Fibroblast of lung (primary cell): ENCODE measurements around the gene TDRD7. TPM values are rescaled to one million over a fixed set of nuclear protein-coding genes. Genes with fewer than 3 reads are reported as not detected.

Experiments used
- DNase-seq, 2 donors: peaks; one replicate each; pipeline versions ENCODE4 v3.0.0 to v3.0.0-alpha.2; 2010; ENCODE audit warnings: low read depth in 2 of 2
- H2AFZ ChIP-seq: 2 replicates; pipeline ENCODE4 v1.5.1; 2012; ENCODE audit warnings: low read length, control low read depth, inconsistent platforms
- H3K27ac ChIP-seq: 2 replicates; pipeline ENCODE4 v1.5.1; 2011; ENCODE audit warnings: low read length, control low read depth; ENCODE audit not compliant: insufficient read depth
- H3K27me3 ChIP-seq: 2 replicates; pipeline ENCODE4 v1.5.1; 2011; ENCODE audit warnings: mild to moderate bottlenecking, low read length; ENCODE audit not compliant: control insufficient read depth, insufficient read depth
- H3K36me3 ChIP-seq: 2 replicates; pipeline ENCODE4 v1.5.1; 2011; ENCODE audit warnings: low read length; ENCODE audit not compliant: control insufficient read depth, insufficient read depth
- H3K4me1 ChIP-seq: 2 replicates; pipeline ENCODE4 v1.5.1; 2011; ENCODE audit warnings: low read length; ENCODE audit not compliant: control insufficient read depth, insufficient read depth; ENCODE audit errors: extremely low read depth
- H3K4me2 ChIP-seq: 2 replicates; pipeline ENCODE4 v1.5.1; 2011; ENCODE audit warnings: low read length, control low read depth; ENCODE audit not compliant: insufficient read depth; ENCODE audit errors: extremely low read depth
- H3K4me3 ChIP-seq, 4 experiments: fragments of 200-600 bp in 1 of 4; sonication (generic) in 1 of 4; replicated peaks in 1 of 4; 2 replicates each; pipeline ENCODE4 v1.5.1; 2011 to 2016; ENCODE audit warnings: low read length in 4 of 4, low read depth in 3 of 4, mild to moderate bottlenecking in 3 of 4, control low read depth in 2 of 4, inconsistent platforms in 1 of 4, mixed read lengths in 1 of 4; ENCODE audit not compliant: insufficient read depth in 1 of 4; ENCODE audit errors: control extremely low read depth in 1 of 4
- H3K79me2 ChIP-seq: 2 replicates; pipeline ENCODE4 v1.5.1; 2012; ENCODE audit warnings: mild to moderate bottlenecking, low read length, inconsistent platforms; ENCODE audit not compliant: control insufficient read depth, insufficient read depth
- H3K9ac ChIP-seq: 2 replicates; pipeline ENCODE4 v1.5.1; 2011; ENCODE audit warnings: mild to moderate bottlenecking, low read length, control low read depth; ENCODE audit not compliant: insufficient read depth
- H3K9me3 ChIP-seq: 2 replicates; pipeline ENCODE4 v1.5.1; 2012; ENCODE audit warnings: low read depth, low read length; ENCODE audit not compliant: control insufficient read depth, insufficient read depth
- H4K20me1 ChIP-seq: 2 replicates; pipeline ENCODE4 v1.5.1; 2011; ENCODE audit warnings: low read length; ENCODE audit not compliant: control insufficient read depth, insufficient read depth; ENCODE audit errors: extremely low read depth
- CTCF ChIP-seq, 2 donors: IDR thresholded peaks in 1 of 2; conservative IDR thresholded peaks in 1 of 2; 1 replicate in 1 of 2; 2 replicates in 1 of 2; pipeline ENCODE4 v1.5.1; 2011 to 2012; ENCODE audit warnings: low read length in 2 of 2, control low read depth in 1 of 2, inconsistent platforms in 1 of 2, low read depth in 1 of 2, mild to moderate bottlenecking in 1 of 2
- EZH2 ChIP-seq: IDR thresholded peaks from 2 replicates; pipeline ENCODE4 v1.5.1; 2012; ENCODE audit warnings: low read length, control low read depth, mild to moderate bottlenecking; ENCODE audit errors: missing control alignments
- polyA plus RNA-seq, 2 donors: library from polyadenylated mRNA; depleted of rRNA in 1 of 2; stranded (reverse) in 1 of 2; unstranded in 1 of 2; fragments of >200 nt; gene quantifications; 2 replicates each; pipeline ENCODE4 v1.2.1, GENCODE V29; 2011 to 2012; ENCODE audit warnings: missing spikeins in 1 of 2
- total RNA-seq: library from RNA; depleted of rRNA; stranded (reverse); fragments of >200 nt; gene quantifications from 2 replicates; pipeline ENCODE4 v1.2.1, GENCODE V29; 2014

The TDRD7 gene
- total and polyA plus RNA-seq, 2 donors (not counting 1 experiment from before 2014, with no cell fraction given): 9.8 to 14.7 TPM

- DNase-seq: no peak
- TF ChIP-seq EZH2 (no peak), CTCF (conservative IDR thresholded peaks at IDR 0.05 in 1 of 2, IDR thresholded peaks at IDR 0.05 in 1 of 2; ENCODE audit: low read depth in 1 of 2, low read length in 2 of 2) (no peak)
- no peaks in the 10 kb centered on the region for H3K9me3 ChIP-seq
- no peaks in the 10 kb centered on the region for H3K4me1 ChIP-seq
- H3K36me3 ChIP-seq: no peaks in the 10 kb centered on the region
- no peaks in the 10 kb centered on the region for H3K79me2 ChIP-seq
- no peak overlapping the region for H2AFZ ChIP-seq
- H3K4me2 ChIP-seq: no peak overlapping the region
- no peaks in the 10 kb centered on the region for H4K20me1 ChIP-seq
- H3K27ac ChIP-seq: no peak overlapping the region
- H3K27me3 ChIP-seq: no peaks in the 10 kb centered on the region
- no peak overlapping the region for H3K9ac ChIP-seq
- H3K4me3 ChIP-seq: no peak overlapping the region
Observed at GRCh38 chr9:97368964-97369363, 42.9 kb upstream of the TDRD7 start.

- TF ChIP-seq EZH2 (no peak), CTCF (conservative IDR thresholded peaks at IDR 0.05 in 1 of 2, IDR thresholded peaks at IDR 0.05 in 1 of 2; ENCODE audit: low read depth in 1 of 2, low read length in 2 of 2) (no peak)
- Histone ChIP-seq H4K20me1 (no peaks in the 10 kb centered on the region), H2AFZ (no peak overlapping the region), H3K27ac (no peak overlapping the region), H3K4me1 (no peaks in the 10 kb centered on the region), H3K4me2 (no peak overlapping the region), H3K9me3 (no peaks in the 10 kb centered on the region), H3K36me3 (no peaks in the 10 kb centered on the region), H3K4me3 (no peak overlapping the region), H3K9ac (no peak overlapping the region), H3K79me2 (no peaks in the 10 kb centered on the region), H3K27me3 (no peaks in the 10 kb centered on the region)
- DNase-seq: no peak
Observed at GRCh38 chr9:97372580-97372979, 39.3 kb upstream of the TDRD7 start.

- TF ChIP-seq CTCF (conservative IDR thresholded peaks at IDR 0.05 in 1 of 2, IDR thresholded peaks at IDR 0.05 in 1 of 2; ENCODE audit: low read depth in 1 of 2, low read length in 2 of 2) (no peak), EZH2 (no peak)
- H3K4me2 ChIP-seq: no peak overlapping the region
- no peaks in the 10 kb centered on the region for H3K9me3 ChIP-seq
Observed at GRCh38 chr9:97373331-97373730, 38.6 kb upstream of the TDRD7 start.

More at GRCh38 chr9:97373331-97373730, 38.6 kb upstream of the TDRD7 start:
- Histone ChIP-seq H3K4me3 (no peak overlapping the region), H3K27me3 (no peaks in the 10 kb centered on the region), H3K36me3 (no peaks in the 10 kb centered on the region), H3K9ac (no peak overlapping the region), H3K79me2 (no peaks in the 10 kb centered on the region), H2AFZ (no peak overlapping the region), H3K4me1 (no peaks in the 10 kb centered on the region), H3K27ac (no peak overlapping the region), H4K20me1 (no peaks in the 10 kb centered on the region)
- no peak for DNase-seq
